ENCODE measurements around the gene OSBP2.

GRCh38 chr22:30870451-30871345, 176.0 kb downstream of the OSBP2 start:
- TF ChIP-seq CTCF (IDR thresholded peaks at IDR 0.05) (no peak), POLR2A (IDR thresholded peaks at IDR 0.05) (no peak)
